Measurements from ENCODE around the gene YIPF2.

Gene YIPF2

DNA sequence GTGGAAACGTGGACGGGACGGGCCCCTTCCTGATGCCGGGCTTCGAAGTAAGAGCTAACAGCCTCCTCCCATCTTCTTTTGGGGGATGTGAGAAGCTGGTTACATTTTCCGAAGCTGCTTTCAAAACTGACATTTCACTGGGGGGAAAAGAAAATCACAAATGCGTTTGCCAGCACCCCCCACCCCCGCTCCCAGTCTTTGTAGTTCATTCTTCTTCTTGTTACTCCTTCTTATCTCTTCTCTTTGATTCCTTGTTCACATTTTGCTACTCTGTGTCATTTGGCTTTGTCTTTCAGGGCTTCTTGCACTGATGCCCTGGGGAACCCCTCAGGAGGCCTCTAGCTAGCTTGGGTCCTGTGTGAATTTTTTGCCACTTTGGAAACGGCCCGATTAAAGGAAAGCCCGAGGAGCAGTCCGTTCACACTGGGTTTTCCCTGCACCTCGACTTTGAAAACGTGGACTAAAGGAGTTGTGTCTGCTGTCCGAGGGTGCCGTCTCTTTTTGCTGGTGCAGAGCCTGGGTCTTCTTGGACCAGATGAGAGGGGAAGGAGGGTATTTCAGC is 55.8 kb downstream of the YIPF2 start:
- TF ChIP-seq, protein P1, sequence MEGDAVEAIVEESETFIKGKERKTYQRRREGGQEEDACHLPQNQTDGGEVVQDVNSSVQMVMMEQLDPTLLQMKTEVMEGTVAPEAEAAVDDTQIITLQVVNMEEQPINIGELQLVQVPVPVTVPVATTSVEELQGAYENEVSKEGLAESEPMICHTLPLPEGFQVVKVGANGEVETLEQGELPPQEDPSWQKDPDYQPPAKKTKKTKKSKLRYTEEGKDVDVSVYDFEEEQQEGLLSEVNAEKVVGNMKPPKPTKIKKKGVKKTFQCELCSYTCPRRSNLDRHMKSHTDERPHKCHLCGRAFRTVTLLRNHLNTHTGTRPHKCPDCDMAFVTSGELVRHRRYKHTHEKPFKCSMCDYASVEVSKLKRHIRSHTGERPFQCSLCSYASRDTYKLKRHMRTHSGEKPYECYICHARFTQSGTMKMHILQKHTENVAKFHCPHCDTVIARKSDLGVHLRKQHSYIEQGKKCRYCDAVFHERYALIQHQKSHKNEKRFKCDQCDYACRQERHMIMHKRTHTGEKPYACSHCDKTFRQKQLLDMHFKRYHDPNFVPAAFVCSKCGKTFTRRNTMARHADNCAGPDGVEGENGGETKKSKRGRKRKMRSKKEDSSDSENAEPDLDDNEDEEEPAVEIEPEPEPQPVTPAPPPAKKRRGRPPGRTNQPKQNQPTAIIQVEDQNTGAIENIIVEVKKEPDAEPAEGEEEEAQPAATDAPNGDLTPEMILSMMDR (IDR thresholded peaks at IDR 0.05; ENCODE audit: insufficient read depth, low read depth, low read length, missing control alignments): no peak
- peak; percentile 61 for DNase-seq (ENCODE audit: low read depth)
- H3K4me3 ChIP-seq (ENCODE audit: low read depth, low read length): peak overlapping the region; percentile 94

Measured in GM12865 (cell line).